Peyer's patch (tissue), 4 donors: ENCODE results near the gene SASH3.

ENCODE experiments used
- POLR2A ChIP-seq, 2 donors: fragments of 450-650 bp; IDR thresholded peaks; one replicate each; pipeline ENCODE4 v1.5.1; 2017; ENCODE audit warnings: antibody characterized with exemption in 2 of 2, mild to moderate bottlenecking in 2 of 2, moderate library complexity in 2 of 2
- TF ChIP-seq, protein P1 (sequence below), 6 experiments: fragments of 450-650 bp in 4 of 6; fragments of 200-600 bp in 2 of 6; sonication (generic) in 1 of 6; IDR thresholded peaks; one replicate each; pipeline ENCODE4 v1.5.1; 2017 to 2019; ENCODE audit warnings: antibody characterized with exemption in 6 of 6, mild to moderate bottlenecking in 3 of 6, moderate library complexity in 1 of 6

DNA sequence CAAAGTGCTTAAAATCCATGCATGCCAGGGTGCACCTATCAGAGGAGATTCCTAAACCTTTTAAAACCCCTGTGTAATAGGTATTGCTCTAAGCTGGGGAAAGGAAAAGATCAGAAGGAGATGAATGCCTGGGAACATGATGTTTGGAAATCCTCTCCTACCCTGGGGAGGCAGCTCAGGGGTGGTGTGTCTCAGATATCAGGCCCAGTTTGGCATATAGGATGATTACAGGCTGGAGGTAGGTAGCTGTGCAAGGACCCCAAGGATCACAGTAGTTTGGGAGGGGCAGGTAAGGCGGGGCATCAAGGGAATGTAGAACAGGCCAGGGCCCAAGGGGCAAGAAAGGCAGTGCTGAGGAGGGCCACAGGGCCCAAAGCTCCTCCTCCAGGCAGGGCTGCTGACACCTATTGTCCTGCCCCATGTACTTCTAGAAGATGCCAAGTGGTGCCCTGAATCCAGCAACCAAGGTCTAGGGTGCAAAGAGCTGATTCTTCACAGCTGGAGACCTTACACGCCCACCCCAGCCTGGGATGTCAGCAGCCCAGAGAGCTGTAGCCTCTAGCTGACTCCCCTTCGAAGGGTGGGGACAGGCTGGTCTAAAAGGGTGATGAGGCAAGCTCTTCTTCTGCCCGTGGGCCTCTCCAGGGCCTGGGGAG is 17.6 kb downstream of the SASH3 start:
- TF ChIP-seq, protein P1, sequence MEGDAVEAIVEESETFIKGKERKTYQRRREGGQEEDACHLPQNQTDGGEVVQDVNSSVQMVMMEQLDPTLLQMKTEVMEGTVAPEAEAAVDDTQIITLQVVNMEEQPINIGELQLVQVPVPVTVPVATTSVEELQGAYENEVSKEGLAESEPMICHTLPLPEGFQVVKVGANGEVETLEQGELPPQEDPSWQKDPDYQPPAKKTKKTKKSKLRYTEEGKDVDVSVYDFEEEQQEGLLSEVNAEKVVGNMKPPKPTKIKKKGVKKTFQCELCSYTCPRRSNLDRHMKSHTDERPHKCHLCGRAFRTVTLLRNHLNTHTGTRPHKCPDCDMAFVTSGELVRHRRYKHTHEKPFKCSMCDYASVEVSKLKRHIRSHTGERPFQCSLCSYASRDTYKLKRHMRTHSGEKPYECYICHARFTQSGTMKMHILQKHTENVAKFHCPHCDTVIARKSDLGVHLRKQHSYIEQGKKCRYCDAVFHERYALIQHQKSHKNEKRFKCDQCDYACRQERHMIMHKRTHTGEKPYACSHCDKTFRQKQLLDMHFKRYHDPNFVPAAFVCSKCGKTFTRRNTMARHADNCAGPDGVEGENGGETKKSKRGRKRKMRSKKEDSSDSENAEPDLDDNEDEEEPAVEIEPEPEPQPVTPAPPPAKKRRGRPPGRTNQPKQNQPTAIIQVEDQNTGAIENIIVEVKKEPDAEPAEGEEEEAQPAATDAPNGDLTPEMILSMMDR (IDR thresholded peaks at IDR 0.05): no peak
- no peak for TF ChIP-seq POLR2A (IDR thresholded peaks at IDR 0.05)
